GM18502 (cell line): Measurements from ENCODE around the gene MEP1A.
"Not testable (repeated sequence)": the region's sequence is repeated elsewhere in the genome, so short reads cannot be mapped to it uniquely, and the experiment has no call there.

Experiments used
- ATAC-seq: cut with Tn5 transposase; IDR thresholded peaks from one replicate; pipeline ENCODE4 v1.9.1; 2021; ENCODE audit warnings: mild to moderate bottlenecking; ENCODE audit not compliant: unreplicated experiment, poor library complexity

Gene MEP1A, protein sequence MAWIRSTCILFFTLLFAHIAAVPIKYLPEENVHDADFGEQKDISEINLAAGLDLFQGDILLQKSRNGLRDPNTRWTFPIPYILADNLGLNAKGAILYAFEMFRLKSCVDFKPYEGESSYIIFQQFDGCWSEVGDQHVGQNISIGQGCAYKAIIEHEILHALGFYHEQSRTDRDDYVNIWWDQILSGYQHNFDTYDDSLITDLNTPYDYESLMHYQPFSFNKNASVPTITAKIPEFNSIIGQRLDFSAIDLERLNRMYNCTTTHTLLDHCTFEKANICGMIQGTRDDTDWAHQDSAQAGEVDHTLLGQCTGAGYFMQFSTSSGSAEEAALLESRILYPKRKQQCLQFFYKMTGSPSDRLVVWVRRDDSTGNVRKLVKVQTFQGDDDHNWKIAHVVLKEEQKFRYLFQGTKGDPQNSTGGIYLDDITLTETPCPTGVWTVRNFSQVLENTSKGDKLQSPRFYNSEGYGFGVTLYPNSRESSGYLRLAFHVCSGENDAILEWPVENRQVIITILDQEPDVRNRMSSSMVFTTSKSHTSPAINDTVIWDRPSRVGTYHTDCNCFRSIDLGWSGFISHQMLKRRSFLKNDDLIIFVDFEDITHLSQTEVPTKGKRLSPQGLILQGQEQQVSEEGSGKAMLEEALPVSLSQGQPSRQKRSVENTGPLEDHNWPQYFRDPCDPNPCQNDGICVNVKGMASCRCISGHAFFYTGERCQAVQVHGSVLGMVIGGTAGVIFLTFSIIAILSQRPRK

GRCh38 chr6:46793138-46793537, at the start of gene MEP1A:
Gene MEP1A (plus strand): TSS chr6:46793389. CDS start chr6:46793399, 10 bp downstream.
- ATAC-seq = no peak

GRCh38 chr6:46743425-46744158, 49.6 kb upstream of the MEP1A start:
- ATAC-seq = no peak

DNA sequence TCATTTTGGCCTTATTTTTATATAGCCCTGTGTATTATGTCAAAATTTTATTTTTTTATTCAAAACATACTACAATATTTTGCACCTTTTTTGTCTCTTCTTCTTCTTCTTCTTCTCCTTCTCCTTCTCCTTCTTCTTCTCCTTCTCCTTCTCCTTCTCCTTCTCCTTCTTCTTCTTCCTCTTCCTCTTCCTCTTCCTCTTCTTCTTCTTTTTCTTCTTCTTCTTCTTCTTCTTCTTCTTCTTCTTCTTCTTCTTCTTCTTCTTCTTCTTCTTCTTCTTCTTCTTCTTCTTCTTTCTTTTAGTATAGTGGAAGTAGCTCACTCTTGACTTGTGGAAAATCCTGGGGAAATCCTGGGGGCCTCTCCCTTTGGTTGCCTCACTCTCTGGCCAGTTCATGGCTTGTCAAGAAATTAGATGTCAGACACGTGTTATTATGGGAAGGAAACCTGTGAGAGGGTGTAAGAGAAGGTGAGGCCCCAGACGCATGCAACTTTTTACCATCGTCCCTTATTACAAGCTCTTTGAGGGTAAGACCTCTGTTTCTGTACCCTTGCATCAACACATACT, 48.9 kb upstream of the MEP1A start:
- not testable (repeated sequence) for ATAC-seq

DNA sequence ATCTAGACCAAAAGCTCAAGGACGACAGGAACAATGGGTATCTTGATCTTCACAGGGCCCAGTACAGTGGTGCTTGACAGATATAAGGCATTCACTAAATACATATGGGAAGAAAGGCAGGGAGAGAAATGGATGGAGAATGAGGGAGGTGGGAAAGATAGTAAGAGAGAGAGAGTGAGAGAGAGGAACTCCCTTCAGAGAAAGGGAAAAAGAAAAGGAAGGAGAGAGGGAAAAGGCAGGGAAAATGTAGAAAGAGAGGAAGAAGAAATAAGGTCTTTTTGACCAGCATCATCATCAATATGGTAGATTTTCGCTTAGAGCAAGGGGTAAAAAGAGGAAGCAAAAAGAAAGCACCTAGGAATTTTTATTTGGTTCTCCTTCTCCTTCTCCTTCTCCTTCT, 47.2 kb upstream of the MEP1A start:
- ATAC-seq = no peak

DNA sequence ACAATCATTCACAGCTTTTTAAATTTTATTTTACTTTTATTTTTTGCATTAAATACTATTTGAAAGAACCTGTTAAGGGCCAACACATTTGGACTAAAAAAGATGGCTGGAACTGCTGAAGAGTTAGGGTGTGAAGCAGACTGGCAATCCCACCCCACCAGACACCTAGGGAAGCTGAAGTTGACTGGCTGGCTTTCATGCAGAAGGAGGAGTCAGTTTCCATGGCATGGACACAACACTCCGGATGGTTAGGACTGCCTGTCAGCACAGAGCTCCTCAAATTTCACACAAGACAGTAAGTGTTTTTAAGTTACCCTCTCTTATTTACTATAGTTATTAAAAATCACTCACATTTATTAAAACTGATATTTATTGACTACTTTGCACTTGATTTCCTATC, 46.5 kb upstream of the MEP1A start, which contains the start of gene ANKRD66:
TSS of gene ANKRD66 (plus strand) at position 238 of the 400 bp plus-strand sequence. CDS start 5,016 bp downstream, outside the sequence.
- ATAC-seq = no peak

DNA sequence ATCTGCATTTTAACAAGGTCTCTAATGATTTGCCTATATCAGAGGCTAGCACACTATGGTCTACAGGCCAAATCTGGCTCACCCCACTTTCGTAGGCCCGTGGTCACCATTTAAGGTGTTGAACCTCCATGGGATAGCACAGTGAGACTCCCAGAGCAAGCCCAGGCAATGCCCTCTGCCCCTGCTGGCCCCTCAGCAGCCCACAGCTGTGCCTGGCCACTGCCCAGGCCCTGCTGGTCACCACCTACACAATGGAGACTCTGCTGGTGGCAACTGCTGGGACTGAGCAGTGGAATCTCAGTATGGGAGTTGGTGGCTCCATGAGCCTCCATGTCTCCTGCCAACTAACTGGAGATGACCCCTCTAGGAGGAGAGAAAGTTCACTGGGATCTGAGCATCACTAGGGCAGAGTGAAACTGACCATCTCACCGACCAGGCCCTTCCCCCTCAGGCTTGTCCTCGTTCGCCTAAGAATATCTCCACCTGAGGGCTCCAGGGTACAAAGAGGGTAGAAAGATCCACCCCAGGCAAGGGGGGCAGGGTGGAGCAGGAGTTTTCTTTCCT, 44.2 kb upstream of the MEP1A start:
- ATAC-seq = no peak

- no peak for ATAC-seq
These were observed 43.5 kb upstream of the MEP1A start for GRCh38 chr6:46749731-46750130.

- no peak for ATAC-seq
These were observed 41.5 kb upstream of the MEP1A start for GRCh38 chr6:46751658-46752057.

GRCh38 chr6:46755865-46756264, 37.3 kb upstream of the MEP1A start:
- no peak for ATAC-seq

DNA sequence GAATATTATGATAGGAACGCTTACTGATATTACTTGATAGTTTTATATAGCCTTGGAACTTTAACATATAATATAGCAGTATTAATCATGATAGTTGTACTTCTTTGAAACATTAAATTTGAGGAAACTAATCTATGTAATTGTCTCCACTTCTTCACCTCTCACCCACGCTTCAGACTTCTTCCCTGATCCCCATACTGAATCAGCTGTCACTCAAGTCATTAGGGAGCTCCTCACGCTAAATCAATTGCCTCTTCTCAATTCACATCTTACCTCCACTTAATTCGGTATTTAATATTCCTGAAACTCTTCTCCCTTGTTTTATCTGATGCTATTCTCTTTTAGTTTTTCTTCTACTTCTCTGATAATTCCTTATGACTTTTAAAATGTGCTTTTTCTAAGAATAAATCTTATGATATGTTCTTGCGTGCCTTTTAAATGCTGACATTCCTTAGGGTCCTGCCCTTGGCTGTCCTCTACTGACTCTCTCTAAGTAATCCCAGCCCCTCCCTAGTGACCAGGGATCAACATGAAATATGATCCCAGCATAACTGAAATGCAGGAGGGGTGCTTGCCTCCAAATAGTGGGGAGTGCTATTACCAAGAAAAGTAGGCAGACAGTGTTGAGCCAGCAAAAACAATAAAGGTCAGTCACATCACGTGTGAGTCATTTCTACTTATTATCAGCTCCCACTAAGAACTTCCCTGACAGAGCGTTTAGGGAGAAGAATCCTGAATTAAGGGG, 36.5 kb upstream of the MEP1A start:
- no peak for ATAC-seq

- no peak for ATAC-seq
These were observed 36.0 kb upstream of the MEP1A start for GRCh38 chr6:46757214-46757596.

GRCh38 chr6:46758960-46759753, 34.0 kb upstream of the MEP1A start:
- no peak for ATAC-seq

DNA sequence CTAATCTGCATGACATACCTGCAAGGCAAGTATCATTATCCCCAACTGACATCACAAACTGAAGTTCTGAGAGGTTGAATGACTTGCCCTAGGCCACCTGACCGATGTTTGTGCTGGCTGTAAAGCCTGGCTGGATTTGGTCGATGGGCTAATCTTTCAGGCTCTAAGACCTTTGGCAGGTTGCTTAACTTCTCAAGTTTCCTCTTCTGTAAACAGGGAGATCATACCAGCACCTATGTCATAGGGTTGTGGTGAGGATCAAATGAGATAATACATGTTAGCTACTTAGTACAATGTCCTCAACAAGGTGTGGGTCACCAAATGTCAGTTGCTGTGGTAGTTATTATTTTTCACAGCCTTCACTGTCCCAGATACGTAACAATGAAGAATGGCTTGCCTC, 32.3 kb upstream of the MEP1A start:
- no peak for ATAC-seq

GRCh38 chr6:46763466-46763865, 29.7 kb upstream of the MEP1A start:
- no peak for ATAC-seq

DNA sequence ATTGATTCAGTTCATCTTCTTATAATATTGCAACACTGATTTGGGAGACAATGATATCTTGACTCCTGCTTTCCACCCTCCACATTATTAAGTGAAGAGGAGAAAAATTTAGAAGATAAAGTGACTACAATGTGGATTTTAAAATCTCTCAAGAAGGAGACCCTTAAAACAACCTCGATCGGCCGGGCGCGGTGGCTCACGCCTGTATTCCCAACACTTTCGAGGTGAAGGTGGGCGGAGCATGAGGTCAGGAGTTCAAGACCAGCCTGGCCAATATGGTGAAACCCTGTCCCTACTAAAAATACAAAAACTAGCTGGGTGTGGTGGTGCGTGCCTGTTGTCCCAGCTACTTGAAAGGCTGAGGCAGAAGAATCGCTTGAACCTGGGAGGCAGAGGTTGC, 28.9 kb upstream of the MEP1A start:
- not testable (repeated sequence) for ATAC-seq

DNA sequence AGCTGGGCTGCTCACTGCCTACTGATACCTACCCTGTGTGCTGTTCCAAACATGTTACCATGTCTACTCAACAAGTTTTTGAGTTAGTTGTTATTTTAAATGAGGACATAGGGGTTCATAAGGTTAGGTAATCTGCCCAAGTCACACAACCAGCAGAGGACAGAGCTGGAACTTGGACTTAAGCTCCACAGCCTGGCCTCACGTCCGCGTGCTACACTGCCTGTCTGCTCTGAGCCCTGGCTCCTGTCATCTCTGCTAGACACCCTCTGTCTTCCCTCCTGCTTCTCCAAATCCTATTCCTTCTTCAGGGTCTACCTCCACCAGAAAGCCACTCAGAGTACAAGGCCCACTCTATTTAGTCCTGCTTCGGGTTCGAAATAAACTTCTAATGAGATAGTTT, 28.2 kb upstream of the MEP1A start:
- no peak for ATAC-seq

DNA sequence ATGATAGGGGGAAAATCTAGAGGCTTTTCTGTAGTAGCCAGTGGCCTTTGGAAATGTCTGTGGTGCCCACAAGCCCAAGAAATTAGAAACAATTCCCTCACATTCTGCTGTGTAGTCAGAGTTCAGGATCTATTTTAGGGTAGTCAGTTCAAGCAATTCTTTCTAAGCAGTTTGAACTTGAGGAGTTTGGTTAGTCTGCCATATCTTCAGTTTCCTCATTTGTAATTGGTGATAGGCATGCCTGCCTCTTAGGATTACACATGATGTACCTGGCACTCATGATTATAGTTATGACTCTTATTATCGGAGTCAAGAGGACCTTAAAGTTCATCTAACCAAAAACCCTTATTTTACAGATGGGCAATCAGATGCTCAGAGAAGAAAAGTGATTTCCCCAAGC, 21.2 kb upstream of the MEP1A start:
- ATAC-seq = no peak

DNA sequence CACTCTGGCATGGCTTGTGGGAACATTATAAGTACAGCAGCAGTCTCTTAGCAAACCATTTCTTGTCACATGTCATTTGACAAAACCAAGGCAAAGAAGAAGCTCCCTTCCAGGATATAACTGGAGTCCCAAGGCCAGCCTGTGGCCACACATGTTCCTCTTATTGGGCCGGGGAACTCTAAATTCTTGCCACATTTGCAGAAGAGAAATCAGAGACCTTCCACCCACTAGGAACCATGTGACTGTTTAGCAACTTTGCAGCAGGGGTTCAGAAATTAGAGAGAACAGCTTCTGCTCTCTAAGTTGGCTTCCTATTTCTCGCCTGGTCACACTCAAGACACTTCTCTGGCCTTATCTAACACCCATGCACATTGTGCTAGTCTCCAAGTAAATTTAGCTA, 20.4 kb upstream of the MEP1A start:
- ATAC-seq = peak; percentile 58
